Measurements from ENCODE around the gene KHK. TPM values are rescaled to one million over a fixed set of nuclear protein-coding genes. Genes with fewer than 3 reads are reported as not detected.

KHK gene
- total RNA-seq, 4 donors from 2014 or later = 1.8 to 12.0 (median 6.3) TPM

GRCh38 chr2:27039871-27040270, 46.7 kb upstream of the KHK start:
- H3K4me1 ChIP-seq = peaks cover 4 to 27% (median 11%) of the 10 kb centered on the region in 4 donors
- H3K36me3 ChIP-seq = peaks cover 0 to 56% (median 28%) of the 10 kb centered on the region in 4 donors
- intact Hi-C loops (cut with DNase I; ENCODE audit: low total_unique reads) = no loop called here
- in situ Hi-C loops (cut with MboI; ENCODE audit: low pct_ligation_motif_present in 1 of 4, low pct_unique_long_range_greater_than_20kb in 1 of 4, low sequenced_read_pairs in 3 of 4) = no loop called here
- H3K4me3 ChIP-seq = no peak overlapping the region
- WGBS, 2 donors (ENCODE audit: low coverage in 1 of 2) = 94% methylated on average over 6 of the region's 7 CpGs; no CpG with 5 or more reads in 1 of the 2 donors
- no peaks in the 10 kb centered on the region for H3K27me3 ChIP-seq
- H3K27ac ChIP-seq = no peak overlapping the region
- DNase-seq = no peak
- H3K9me3 ChIP-seq = no peaks in the 10 kb centered on the region
- TF ChIP-seq POLR2A (IDR thresholded peaks at IDR 0.05) (no peak), POLR2AphosphoS5 (IDR thresholded peaks at IDR 0.05) (no peak), EP300 (IDR thresholded peaks at IDR 0.05; ENCODE audit: low read depth) (no peak), CTCF (IDR thresholded peaks at IDR 0.05) (no peak)

- TF ChIP-seq CTCF (IDR thresholded peaks at IDR 0.05) (no peak), EP300 (IDR thresholded peaks at IDR 0.05; ENCODE audit: low read depth) (no peak), POLR2A (IDR thresholded peaks at IDR 0.05) (no peak), POLR2AphosphoS5 (IDR thresholded peaks at IDR 0.05) (no peak)
- Histone ChIP-seq H3K27me3 (no peaks in the 10 kb centered on the region), H3K4me1 (peaks cover 4 to 26% (median 9%) of the 10 kb centered on the region in 4 donors), H3K36me3 (peaks cover 0 to 55% (median 28%) of the 10 kb centered on the region in 4 donors), H3K4me3 (no peak overlapping the region), H3K9me3 (no peaks in the 10 kb centered on the region), H3K27ac (no peak overlapping the region)
- in situ Hi-C loops (cut with MboI; ENCODE audit: low pct_ligation_motif_present in 1 of 4, low pct_unique_long_range_greater_than_20kb in 1 of 4, low sequenced_read_pairs in 3 of 4) (no loop called here), intact Hi-C loops (cut with DNase I; ENCODE audit: low total_unique reads) (no loop called here)
- 86% methylated on average over 8 of the region's 8 CpGs; no CpG with 5 or more reads in 1 of the 2 donors for WGBS, 2 donors (ENCODE audit: low coverage in 1 of 2)
- DNase-seq = no peak
Observed at GRCh38 chr2:27040282-27040681, 46.3 kb upstream of the KHK start.

- H3K4me1 ChIP-seq = peaks cover 4 to 26% (median 9%) of the 10 kb centered on the region in 4 donors
- no peak for DNase-seq
- no peaks in the 10 kb centered on the region for H3K27me3 ChIP-seq
- no peaks in the 10 kb centered on the region for H3K9me3 ChIP-seq
- no peak for TF ChIP-seq POLR2AphosphoS5 (IDR thresholded peaks at IDR 0.05)
- TF ChIP-seq EP300 (IDR thresholded peaks at IDR 0.05; ENCODE audit: low read depth) = no peak
- no peak for TF ChIP-seq CTCF (IDR thresholded peaks at IDR 0.05)
- no peak for TF ChIP-seq POLR2A (IDR thresholded peaks at IDR 0.05)
- H3K36me3 ChIP-seq = peaks cover 0 to 44% (median 22%) of the 10 kb centered on the region in 4 donors
- no peak overlapping the region for H3K4me3 ChIP-seq
- in situ Hi-C loops (cut with MboI; ENCODE audit: low pct_ligation_motif_present in 1 of 4, low pct_unique_long_range_greater_than_20kb in 1 of 4, low sequenced_read_pairs in 3 of 4) (no loop called here), intact Hi-C loops (cut with DNase I; ENCODE audit: low total_unique reads) (no loop called here)
- WGBS, 2 donors (ENCODE audit: low coverage in 1 of 2) = 58 to 64% methylated on average over 2 to 5 of the region's 5 CpGs
- peak overlapping the region in 3 of 4 donors; percentile 13 to 67 (median 58) for H3K27ac ChIP-seq
Observed at GRCh38 chr2:27041752-27042151, 44.8 kb upstream of the KHK start.

GRCh38 chr2:27042159-27042661, 44.4 kb upstream of the KHK start:
- peaks cover 0 to 43% (median 20%) of the 10 kb centered on the region in 4 donors for H3K36me3 ChIP-seq
- TF ChIP-seq POLR2AphosphoS5 (IDR thresholded peaks at IDR 0.05) (peak in 1 of 3 donors; percentile 7), POLR2A (IDR thresholded peaks at IDR 0.05) (no peak)
- H3K4me1 ChIP-seq = peaks cover 4 to 26% (median 9%) of the 10 kb centered on the region in 4 donors
- H3K27ac ChIP-seq = peak overlapping the region; percentile 13 to 67 (median 36)
- no peak for DNase-seq
- no peaks in the 10 kb centered on the region for H3K27me3 ChIP-seq
- 73 to 75% methylated on average over 4 to 10 of the region's 10 CpGs for WGBS, 2 donors (ENCODE audit: low coverage in 1 of 2)
- in situ Hi-C loops (cut with MboI; ENCODE audit: low pct_ligation_motif_present in 1 of 4, low pct_unique_long_range_greater_than_20kb in 1 of 4, low sequenced_read_pairs in 3 of 4) = no loop called here
- H3K4me3 ChIP-seq = no peak overlapping the region
- intact Hi-C loops (cut with DNase I; ENCODE audit: low total_unique reads) = no loop called here
- H3K9me3 ChIP-seq = no peaks in the 10 kb centered on the region
